ENCODE results near the gene CENPO.
A peak's percentile ranks its signal among the peaks of the same experiment; 100 is the strongest.
"Not testable (repeated sequence)": the region's sequence is repeated elsewhere in the genome, so short reads cannot be mapped to it uniquely, and the experiment has no call there.

The CENPO gene

DNA sequence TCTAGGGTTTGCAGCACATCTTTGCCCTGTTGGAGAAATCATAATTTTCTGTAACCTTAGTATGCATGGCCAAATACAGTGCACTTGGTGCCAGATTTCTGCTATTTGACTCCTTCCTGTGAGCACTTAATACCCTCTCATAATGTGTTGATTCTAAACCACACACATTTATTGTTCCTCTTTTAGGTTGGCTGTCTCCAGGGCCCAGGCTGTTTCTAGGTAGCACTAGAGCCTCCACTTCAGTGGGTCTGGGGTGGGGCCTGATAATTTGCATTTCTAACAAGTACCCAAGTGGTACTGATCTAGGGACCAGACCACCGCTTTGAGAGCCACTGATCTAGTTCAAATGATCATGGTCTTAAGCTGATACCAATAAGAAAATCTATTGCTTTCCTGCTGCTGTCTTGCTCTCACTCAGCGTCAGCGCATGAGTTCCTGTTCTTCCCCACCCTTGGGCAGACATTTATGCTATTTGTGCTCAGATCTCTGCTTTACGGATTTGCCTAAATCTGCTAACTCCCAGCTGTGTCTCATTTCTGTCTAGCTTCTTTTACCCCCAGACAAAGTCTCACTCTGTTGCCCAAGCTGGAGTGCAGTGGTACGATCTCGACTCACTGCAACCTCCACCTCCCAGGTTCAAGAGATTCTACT lies 7.4 kb upstream of the CENPO start:
- Histone ChIP-seq H3K36me3 (ENCODE audit: control insufficient read depth in 1 of 2, insufficient read depth in 2 of 2, low read length in 2 of 2) (peaks cover 0 to 4% of the 10 kb centered on the region in 2 donors), H3K27ac (ENCODE audit: low read depth, low read length) (no peak overlapping the region), H3K27me3 (ENCODE audit: control insufficient read depth in 1 of 2, insufficient read depth in 2 of 2, low read length in 2 of 2) (no peaks in the 10 kb centered on the region), H3K4me1 (ENCODE audit: control insufficient read depth in 1 of 2, insufficient read depth in 2 of 2, low read length in 2 of 2) (no peaks in the 10 kb centered on the region), H3K4me3 (ENCODE audit: low read depth in 1 of 2, low read length in 2 of 2) (no peak overlapping the region), H3K9me3 (ENCODE audit: control insufficient read depth in 1 of 2, low read length in 2 of 2) (no peaks in the 10 kb centered on the region), H3K9ac (ENCODE audit: low read depth in 1 of 2, low read length in 2 of 2) (no peak overlapping the region)

DNA sequence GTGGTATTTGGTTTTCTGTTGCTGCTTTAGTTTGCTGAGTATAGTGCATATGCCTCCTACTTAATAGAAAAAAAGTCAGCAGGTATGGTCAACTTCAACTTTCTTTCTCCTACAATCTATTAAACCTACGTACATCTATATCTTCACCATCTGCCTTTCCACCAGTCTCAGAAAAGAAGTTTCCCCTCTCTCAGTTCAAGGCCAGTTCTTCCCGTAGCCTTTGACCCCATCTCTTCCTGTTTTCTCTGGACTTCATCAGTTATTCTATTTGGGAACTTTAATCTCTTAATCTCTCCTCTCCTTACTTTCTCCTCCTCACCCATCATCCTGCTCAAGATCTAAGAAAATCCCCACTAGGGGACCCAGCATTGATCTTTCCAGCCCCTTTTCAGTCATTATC lies 5.7 kb upstream of the CENPO start:
- no peaks in the 10 kb centered on the region for H3K27me3 ChIP-seq (ENCODE audit: control insufficient read depth in 1 of 2, insufficient read depth in 2 of 2, low read length in 2 of 2)
- H3K36me3 ChIP-seq (ENCODE audit: control insufficient read depth in 1 of 2, insufficient read depth in 2 of 2, low read length in 2 of 2) = peaks cover 0 to 4% of the 10 kb centered on the region in 2 donors
- no peak overlapping the region for H3K4me3 ChIP-seq (ENCODE audit: low read depth in 1 of 2, low read length in 2 of 2)
- peaks cover 4 to 12% of the 10 kb centered on the region in 2 donors for H3K4me1 ChIP-seq (ENCODE audit: control insufficient read depth in 1 of 2, insufficient read depth in 2 of 2, low read length in 2 of 2)
- no peak overlapping the region for H3K27ac ChIP-seq (ENCODE audit: low read depth, low read length)
- H3K9ac ChIP-seq (ENCODE audit: low read depth in 1 of 2, low read length in 2 of 2) = no peak overlapping the region
- no peaks in the 10 kb centered on the region for H3K9me3 ChIP-seq (ENCODE audit: control insufficient read depth in 1 of 2, low read length in 2 of 2)

- H3K4me1 ChIP-seq (ENCODE audit: control insufficient read depth in 1 of 2, insufficient read depth in 2 of 2, low read length in 2 of 2) = peaks cover 9 to 12% of the 10 kb centered on the region in 2 donors
- H3K27ac ChIP-seq (ENCODE audit: low read depth, low read length) = no peak overlapping the region
- no peaks in the 10 kb centered on the region for H3K9me3 ChIP-seq (ENCODE audit: control insufficient read depth in 1 of 2, low read length in 2 of 2)
- H3K27me3 ChIP-seq (ENCODE audit: control insufficient read depth in 1 of 2, insufficient read depth in 2 of 2, low read length in 2 of 2) = no peaks in the 10 kb centered on the region
- H3K36me3 ChIP-seq (ENCODE audit: control insufficient read depth in 1 of 2, insufficient read depth in 2 of 2, low read length in 2 of 2) = peaks cover 0 to 4% of the 10 kb centered on the region in 2 donors
- no peak overlapping the region for H3K4me3 ChIP-seq (ENCODE audit: low read depth in 1 of 2, low read length in 2 of 2)
- no peak overlapping the region for H3K9ac ChIP-seq (ENCODE audit: low read depth in 1 of 2, low read length in 2 of 2)
Observed at GRCh38 chr2:24788816-24789215, 4.4 kb upstream of the CENPO start.

DNA sequence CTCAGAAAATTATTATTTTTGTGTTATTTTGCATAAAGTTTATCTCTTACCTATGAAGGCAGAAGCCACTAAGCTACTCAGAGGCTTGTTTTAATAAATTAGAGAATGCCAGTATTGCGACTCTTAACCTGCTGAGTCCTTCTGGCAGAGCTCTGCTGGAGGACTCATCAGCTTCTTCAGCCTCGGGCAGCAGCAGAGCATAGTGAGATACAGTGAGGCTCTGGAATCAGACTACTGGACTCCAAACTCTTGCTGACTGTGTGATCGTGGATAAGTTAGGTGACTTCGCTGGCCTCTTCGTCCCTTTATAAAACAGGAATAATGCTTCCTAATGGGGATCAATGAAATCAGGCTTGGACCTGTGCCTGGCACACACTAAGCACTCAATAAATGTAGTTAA lies 1.8 kb upstream of the CENPO start:
- H3K27me3 ChIP-seq (ENCODE audit: control insufficient read depth in 1 of 2, insufficient read depth in 2 of 2, low read length in 2 of 2) = no peaks in the 10 kb centered on the region
- H3K9ac ChIP-seq (ENCODE audit: low read depth in 1 of 2, low read length in 2 of 2) = no peak overlapping the region
- no peaks in the 10 kb centered on the region for H3K9me3 ChIP-seq (ENCODE audit: control insufficient read depth in 1 of 2, low read length in 2 of 2)
- H3K36me3 ChIP-seq (ENCODE audit: control insufficient read depth in 1 of 2, insufficient read depth in 2 of 2, low read length in 2 of 2) = peaks cover 0 to 4% of the 10 kb centered on the region in 2 donors
- H3K4me1 ChIP-seq (ENCODE audit: control insufficient read depth in 1 of 2, insufficient read depth in 2 of 2, low read length in 2 of 2) = peaks cover 16 to 17% of the 10 kb centered on the region in 2 donors
- H3K27ac ChIP-seq (ENCODE audit: low read depth, low read length) = no peak overlapping the region
- H3K4me3 ChIP-seq (ENCODE audit: low read depth in 1 of 2, low read length in 2 of 2) = no peak overlapping the region

- peak overlapping the region; percentile 82 to 93 for H3K4me3 ChIP-seq (ENCODE audit: low read depth in 1 of 2, low read length in 2 of 2)
- peaks cover 4 to 5% of the 10 kb centered on the region in 2 donors for H3K36me3 ChIP-seq (ENCODE audit: control insufficient read depth in 1 of 2, insufficient read depth in 2 of 2, low read length in 2 of 2)
- no peaks in the 10 kb centered on the region for H3K27me3 ChIP-seq (ENCODE audit: control insufficient read depth in 1 of 2, insufficient read depth in 2 of 2, low read length in 2 of 2)
- no peaks in the 10 kb centered on the region for H3K9me3 ChIP-seq (ENCODE audit: control insufficient read depth in 1 of 2, low read length in 2 of 2)
- peak overlapping the region; percentile 70 to 94 for H3K9ac ChIP-seq (ENCODE audit: low read depth in 1 of 2, low read length in 2 of 2)
- H3K27ac ChIP-seq (ENCODE audit: low read depth, low read length) = peak overlapping the region; percentile 99
- peaks cover 16 to 17% of the 10 kb centered on the region in 2 donors for H3K4me1 ChIP-seq (ENCODE audit: control insufficient read depth in 1 of 2, insufficient read depth in 2 of 2, low read length in 2 of 2)
Observed at GRCh38 chr2:24792542-24792873, 717 bp upstream of the CENPO start.

GRCh38 chr2:24793761-24794435 lies 673 bp downstream of the CENPO start:
- H3K9me3 ChIP-seq (ENCODE audit: control insufficient read depth in 1 of 2, low read length in 2 of 2) = no peaks in the 10 kb centered on the region
- H3K27me3 ChIP-seq (ENCODE audit: control insufficient read depth in 1 of 2, insufficient read depth in 2 of 2, low read length in 2 of 2) = no peaks in the 10 kb centered on the region
- H3K4me3 ChIP-seq (ENCODE audit: low read depth in 1 of 2, low read length in 2 of 2) = peak overlapping the region; percentile 82 to 93
- peak overlapping the region; percentile 70 to 94 for H3K9ac ChIP-seq (ENCODE audit: low read depth in 1 of 2, low read length in 2 of 2)
- peaks cover 4 to 5% of the 10 kb centered on the region in 2 donors for H3K36me3 ChIP-seq (ENCODE audit: control insufficient read depth in 1 of 2, insufficient read depth in 2 of 2, low read length in 2 of 2)
- H3K27ac ChIP-seq (ENCODE audit: low read depth, low read length) = no peak overlapping the region
- peaks cover 16 to 17% of the 10 kb centered on the region in 2 donors for H3K4me1 ChIP-seq (ENCODE audit: control insufficient read depth in 1 of 2, insufficient read depth in 2 of 2, low read length in 2 of 2)

DNA sequence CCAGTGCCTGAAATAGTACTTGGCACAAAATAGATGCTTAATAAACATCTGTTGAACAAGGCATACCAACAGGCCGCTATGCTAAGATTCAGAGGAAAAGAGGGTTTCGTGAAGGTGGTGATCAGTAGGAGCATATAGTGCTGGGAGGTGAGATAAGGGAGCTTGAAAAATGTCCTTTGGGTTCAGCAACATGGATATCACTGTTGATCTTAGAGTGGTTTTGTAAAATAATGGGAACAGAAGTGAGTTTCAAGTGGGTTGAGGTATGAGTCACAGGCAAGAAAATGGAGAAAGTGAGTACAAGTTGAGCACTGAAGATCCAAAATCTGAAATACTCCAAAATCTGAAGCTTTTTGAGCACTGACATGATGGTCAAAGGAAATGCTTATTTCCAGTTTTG lies 4.4 kb downstream of the CENPO start:
- peaks cover 3 to 5% of the 10 kb centered on the region in 2 donors for H3K36me3 ChIP-seq (ENCODE audit: control insufficient read depth in 1 of 2, insufficient read depth in 2 of 2, low read length in 2 of 2)
- H3K4me3 ChIP-seq (ENCODE audit: low read depth in 1 of 2, low read length in 2 of 2) = no peak overlapping the region
- H3K9ac ChIP-seq (ENCODE audit: low read depth in 1 of 2, low read length in 2 of 2) = no peak overlapping the region
- H3K9me3 ChIP-seq (ENCODE audit: control insufficient read depth in 1 of 2, low read length in 2 of 2) = no peaks in the 10 kb centered on the region
- H3K4me1 ChIP-seq (ENCODE audit: control insufficient read depth in 1 of 2, insufficient read depth in 2 of 2, low read length in 2 of 2) = peaks cover 5 to 12% of the 10 kb centered on the region in 2 donors
- H3K27me3 ChIP-seq (ENCODE audit: control insufficient read depth in 1 of 2, insufficient read depth in 2 of 2, low read length in 2 of 2) = no peaks in the 10 kb centered on the region
- no peak overlapping the region for H3K27ac ChIP-seq (ENCODE audit: low read depth, low read length)

DNA sequence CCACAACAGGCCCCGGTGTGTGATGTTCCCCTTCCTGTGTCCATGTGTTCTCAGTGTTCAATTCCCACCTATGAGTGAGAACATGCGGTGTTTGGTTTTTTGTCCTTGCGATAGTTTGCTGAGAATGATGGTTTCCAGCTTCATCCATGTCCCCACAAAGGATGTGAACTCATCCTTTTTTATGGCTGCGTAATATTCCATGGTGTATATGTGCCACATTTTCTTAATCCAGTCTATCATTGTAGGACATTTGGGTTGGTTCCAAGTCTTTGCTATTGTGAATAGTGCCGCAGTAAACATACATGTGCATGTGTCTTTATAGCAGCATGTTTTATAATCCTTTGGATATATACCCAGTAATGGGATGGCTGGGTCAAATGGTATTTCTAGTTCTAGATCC lies 7.3 kb downstream of the CENPO start:
- H3K9ac ChIP-seq (ENCODE audit: low read depth in 1 of 2, low read length in 2 of 2); H3K4me3 ChIP-seq (ENCODE audit: low read depth in 1 of 2, low read length in 2 of 2); H3K27me3 ChIP-seq (ENCODE audit: control insufficient read depth in 1 of 2, insufficient read depth in 2 of 2, low read length in 2 of 2); H3K36me3 ChIP-seq (ENCODE audit: control insufficient read depth in 1 of 2, insufficient read depth in 2 of 2, low read length in 2 of 2); H3K9me3 ChIP-seq (ENCODE audit: control insufficient read depth in 1 of 2, low read length in 2 of 2); H3K27ac ChIP-seq (ENCODE audit: low read depth, low read length); H3K4me1 ChIP-seq (ENCODE audit: control insufficient read depth in 1 of 2, insufficient read depth in 2 of 2, low read length in 2 of 2): not testable (repeated sequence)

GRCh38 chr2:24805811-24806660 lies 12.8 kb downstream of the CENPO start:
- H3K36me3 ChIP-seq (ENCODE audit: control insufficient read depth in 1 of 2, insufficient read depth in 2 of 2, low read length in 2 of 2); H3K27me3 ChIP-seq (ENCODE audit: control insufficient read depth in 1 of 2, insufficient read depth in 2 of 2, low read length in 2 of 2); H3K27ac ChIP-seq (ENCODE audit: low read depth, low read length); H3K4me3 ChIP-seq (ENCODE audit: low read depth in 1 of 2, low read length in 2 of 2); H3K9me3 ChIP-seq (ENCODE audit: control insufficient read depth in 1 of 2, low read length in 2 of 2); H3K9ac ChIP-seq (ENCODE audit: low read depth in 1 of 2, low read length in 2 of 2); H3K4me1 ChIP-seq (ENCODE audit: control insufficient read depth in 1 of 2, insufficient read depth in 2 of 2, low read length in 2 of 2): not testable (repeated sequence)

DNA sequence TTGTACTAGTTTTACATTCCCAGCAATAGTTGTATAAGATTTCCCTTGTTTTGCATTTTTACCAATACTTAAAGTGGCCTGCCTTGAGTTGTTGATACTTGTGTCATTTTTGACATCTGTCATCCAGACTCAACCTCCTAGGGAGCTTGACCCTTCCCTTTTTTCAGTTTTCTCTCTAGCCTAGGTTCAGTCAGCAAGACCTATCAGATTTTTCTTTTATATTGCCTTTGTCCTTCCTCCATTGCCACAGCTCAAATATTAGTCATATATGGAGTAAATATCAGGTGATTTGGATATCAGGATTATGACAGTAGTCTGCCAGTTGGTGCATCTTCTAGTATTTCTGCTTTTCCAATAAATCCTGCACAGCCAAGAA lies 13.4 kb downstream of the CENPO start:
- H3K27me3 ChIP-seq (ENCODE audit: control insufficient read depth in 1 of 2, insufficient read depth in 2 of 2, low read length in 2 of 2) = no peaks in the 10 kb centered on the region
- H3K27ac ChIP-seq (ENCODE audit: low read depth, low read length) = no peak overlapping the region
- no peaks in the 10 kb centered on the region for H3K4me1 ChIP-seq (ENCODE audit: control insufficient read depth in 1 of 2, insufficient read depth in 2 of 2, low read length in 2 of 2)
- no peak overlapping the region for H3K4me3 ChIP-seq (ENCODE audit: low read depth in 1 of 2, low read length in 2 of 2)
- no peaks in the 10 kb centered on the region for H3K9me3 ChIP-seq (ENCODE audit: control insufficient read depth in 1 of 2, low read length in 2 of 2)
- H3K36me3 ChIP-seq (ENCODE audit: control insufficient read depth in 1 of 2, insufficient read depth in 2 of 2, low read length in 2 of 2) = peaks cover 0 to 9% of the 10 kb centered on the region in 2 donors
- no peak overlapping the region for H3K9ac ChIP-seq (ENCODE audit: low read depth in 1 of 2, low read length in 2 of 2)

Measured in duodenal mucosa (tissue), 2 donors.